BE2C (cell line): ENCODE measurements around the gene SMAP1.

Source experiments
- DNase-seq: peaks from one replicate; pipeline ENCODE4 v3.0.0-alpha.2; 2020
- H3K27me3 ChIP-seq: fragments of 250-450 bp; sonication (Bioruptor Pico); 2 replicates; pipeline ENCODE4 v1.5.1; 2020; ENCODE audit warnings: mild to moderate bottlenecking
- H3K36me3 ChIP-seq: fragments of 250-450 bp; sonication (Bioruptor Pico); 2 replicates; pipeline ENCODE4 v1.5.1; 2020; ENCODE audit warnings: mild to moderate bottlenecking
- H3K4me1 ChIP-seq: fragments of 250-450 bp; sonication (Bioruptor Pico); 2 replicates; pipeline ENCODE4 v1.5.1; 2020
- H3K4me3 ChIP-seq: 2 replicates; pipeline ENCODE4 v1.5.1; 2011; ENCODE audit warnings: low read depth, low read length
- H3K9me3 ChIP-seq: fragments of 250-450 bp; sonication (Bioruptor Pico); 2 replicates; pipeline ENCODE4 v1.5.1; 2020
- TF ChIP-seq, protein P1 (sequence below): IDR thresholded peaks from 2 replicates; pipeline ENCODE4 v1.5.1; 2012; ENCODE audit warnings: mild to moderate bottlenecking, low read depth, low read length

SMAP1 gene

DNA sequence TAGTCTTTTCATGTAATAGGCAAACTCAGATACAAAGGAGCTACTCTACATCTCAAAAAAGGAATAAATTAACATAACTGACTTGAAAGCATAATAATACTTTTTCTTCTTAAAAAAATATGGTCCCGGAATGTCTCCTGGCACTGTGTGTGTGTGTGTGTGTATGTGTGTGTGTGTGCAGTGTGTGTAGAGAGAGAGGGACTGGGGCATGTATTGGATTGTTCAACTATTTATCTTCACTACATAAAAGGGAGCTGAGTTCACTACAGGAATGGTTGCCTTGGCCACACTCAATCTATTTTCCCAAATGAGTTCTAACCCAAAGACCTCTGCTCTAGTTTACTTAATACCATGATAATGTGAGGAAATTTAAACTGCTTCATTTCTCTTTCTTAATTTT is 238.1 kb downstream of the SMAP1 start:
- Histone ChIP-seq H3K4me1 (no peaks in the 10 kb centered on the region), H3K9me3 (no peaks in the 10 kb centered on the region), H3K36me3 (no peaks in the 10 kb centered on the region), H3K4me3 (no peak overlapping the region), H3K27me3 (no peaks in the 10 kb centered on the region; the same call in 1 of the 2 replicates)
- DNase-seq = no peak
- TF ChIP-seq, protein P1, sequence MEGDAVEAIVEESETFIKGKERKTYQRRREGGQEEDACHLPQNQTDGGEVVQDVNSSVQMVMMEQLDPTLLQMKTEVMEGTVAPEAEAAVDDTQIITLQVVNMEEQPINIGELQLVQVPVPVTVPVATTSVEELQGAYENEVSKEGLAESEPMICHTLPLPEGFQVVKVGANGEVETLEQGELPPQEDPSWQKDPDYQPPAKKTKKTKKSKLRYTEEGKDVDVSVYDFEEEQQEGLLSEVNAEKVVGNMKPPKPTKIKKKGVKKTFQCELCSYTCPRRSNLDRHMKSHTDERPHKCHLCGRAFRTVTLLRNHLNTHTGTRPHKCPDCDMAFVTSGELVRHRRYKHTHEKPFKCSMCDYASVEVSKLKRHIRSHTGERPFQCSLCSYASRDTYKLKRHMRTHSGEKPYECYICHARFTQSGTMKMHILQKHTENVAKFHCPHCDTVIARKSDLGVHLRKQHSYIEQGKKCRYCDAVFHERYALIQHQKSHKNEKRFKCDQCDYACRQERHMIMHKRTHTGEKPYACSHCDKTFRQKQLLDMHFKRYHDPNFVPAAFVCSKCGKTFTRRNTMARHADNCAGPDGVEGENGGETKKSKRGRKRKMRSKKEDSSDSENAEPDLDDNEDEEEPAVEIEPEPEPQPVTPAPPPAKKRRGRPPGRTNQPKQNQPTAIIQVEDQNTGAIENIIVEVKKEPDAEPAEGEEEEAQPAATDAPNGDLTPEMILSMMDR = no peak
